ENCODE results near the gene TCAF1. TPM values are rescaled to one million over a fixed set of nuclear protein-coding genes. Genes with fewer than 3 reads are reported as not detected.
A peak's percentile ranks its signal among the peaks of the same experiment; 100 is the strongest.

Gene TCAF1
- total RNA-seq, 4 donors from 2014 or later = 8.6 to 38.6 (median 33.1) TPM

DNA sequence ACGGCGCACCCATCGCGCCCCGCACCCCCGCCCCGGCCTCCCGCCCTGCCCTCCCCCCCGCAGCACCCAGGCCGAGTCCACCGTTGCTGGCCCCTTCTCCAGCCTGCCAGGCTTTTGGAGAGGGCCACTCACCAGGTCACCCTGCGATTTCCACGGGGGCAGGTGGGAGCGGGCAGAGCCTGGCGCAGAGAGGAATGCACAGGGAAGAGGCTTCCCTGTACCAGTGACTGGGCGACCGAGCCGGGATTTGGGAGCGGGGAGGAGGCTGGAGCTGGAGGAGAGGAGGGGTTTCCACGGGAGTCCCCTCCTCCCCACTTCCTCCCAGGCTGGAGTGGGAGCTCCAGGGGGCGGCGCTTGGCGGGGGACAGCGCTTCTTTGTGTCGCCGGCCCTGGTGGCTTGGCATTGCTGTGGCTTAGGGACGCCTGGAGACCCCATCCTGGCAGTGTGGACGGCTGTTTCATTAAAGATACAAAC, 19.3 kb downstream of the TCAF1 start:
- peaks cover 0 to 9% (median 4%) of the 10 kb centered on the region in 4 donors for H3K4me1 ChIP-seq
- no peaks in the 10 kb centered on the region for H3K27me3 ChIP-seq
- DNase-seq = peak; percentile 40
- no peaks in the 10 kb centered on the region for H3K9me3 ChIP-seq
- in situ Hi-C loops (cut with MboI; ENCODE audit: low pct_ligation_motif_present in 1 of 4, low pct_unique_long_range_greater_than_20kb in 1 of 4, low sequenced_read_pairs in 3 of 4) = no loop called here
- intact Hi-C loops (cut with DNase I; ENCODE audit: low total_unique reads) = no loop called here
- TF ChIP-seq EP300 (IDR thresholded peaks at IDR 0.05; ENCODE audit: low read depth) = no peak
- TF ChIP-seq, protein P1, sequence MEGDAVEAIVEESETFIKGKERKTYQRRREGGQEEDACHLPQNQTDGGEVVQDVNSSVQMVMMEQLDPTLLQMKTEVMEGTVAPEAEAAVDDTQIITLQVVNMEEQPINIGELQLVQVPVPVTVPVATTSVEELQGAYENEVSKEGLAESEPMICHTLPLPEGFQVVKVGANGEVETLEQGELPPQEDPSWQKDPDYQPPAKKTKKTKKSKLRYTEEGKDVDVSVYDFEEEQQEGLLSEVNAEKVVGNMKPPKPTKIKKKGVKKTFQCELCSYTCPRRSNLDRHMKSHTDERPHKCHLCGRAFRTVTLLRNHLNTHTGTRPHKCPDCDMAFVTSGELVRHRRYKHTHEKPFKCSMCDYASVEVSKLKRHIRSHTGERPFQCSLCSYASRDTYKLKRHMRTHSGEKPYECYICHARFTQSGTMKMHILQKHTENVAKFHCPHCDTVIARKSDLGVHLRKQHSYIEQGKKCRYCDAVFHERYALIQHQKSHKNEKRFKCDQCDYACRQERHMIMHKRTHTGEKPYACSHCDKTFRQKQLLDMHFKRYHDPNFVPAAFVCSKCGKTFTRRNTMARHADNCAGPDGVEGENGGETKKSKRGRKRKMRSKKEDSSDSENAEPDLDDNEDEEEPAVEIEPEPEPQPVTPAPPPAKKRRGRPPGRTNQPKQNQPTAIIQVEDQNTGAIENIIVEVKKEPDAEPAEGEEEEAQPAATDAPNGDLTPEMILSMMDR (IDR thresholded peaks at IDR 0.05) = no peak
- no peak for TF ChIP-seq POLR2A (IDR thresholded peaks at IDR 0.05)
- TF ChIP-seq POLR2AphosphoS5 (IDR thresholded peaks at IDR 0.05) = no peak
- WGBS, 2 donors (ENCODE audit: low coverage in 1 of 2) = 19% methylated on average over 22 of the region's 28 CpGs; no CpG with 5 or more reads in 1 of the 2 donors
- H3K36me3 ChIP-seq = no peaks in the 10 kb centered on the region
- peak overlapping the region; percentile 56 to 89 (median 72) for H3K27ac ChIP-seq
- peak overlapping the region; percentile 30 to 49 (median 46) for H3K4me3 ChIP-seq

DNA sequence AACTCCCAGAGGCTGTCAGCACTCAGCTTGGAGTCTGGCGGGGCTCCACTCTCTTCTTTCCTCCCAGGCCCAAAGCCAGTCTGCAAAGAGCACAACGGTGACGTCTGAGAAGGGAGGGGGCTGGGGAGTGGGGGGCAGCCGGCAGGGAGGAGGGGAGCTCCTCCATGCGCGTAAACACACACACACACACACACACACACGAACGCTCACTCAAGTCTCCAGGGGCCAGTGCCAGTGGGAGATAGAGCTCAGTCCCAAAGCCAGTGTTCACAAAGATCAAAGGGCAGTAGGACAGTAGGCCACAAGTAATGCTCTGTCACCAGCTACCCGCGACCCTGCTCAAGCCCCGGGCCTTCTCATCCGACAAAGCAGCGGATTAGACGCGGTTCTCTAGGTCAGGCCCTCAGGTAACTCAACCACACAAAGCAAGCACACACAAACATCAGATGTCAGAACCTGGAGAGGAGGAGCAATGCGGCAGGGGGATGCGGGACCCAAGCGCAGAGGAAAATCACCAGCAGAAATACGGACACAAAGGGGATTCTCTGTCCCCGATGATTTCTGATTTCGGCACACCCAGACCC, 19.9 kb downstream of the TCAF1 start:
- Histone ChIP-seq H3K27ac (peak overlapping the region; percentile 56 to 89 (median 72)), H3K27me3 (no peaks in the 10 kb centered on the region), H3K4me3 (peak overlapping the region; percentile 30 to 49 (median 46)), H3K9me3 (no peaks in the 10 kb centered on the region), H3K36me3 (no peaks in the 10 kb centered on the region), H3K4me1 (peaks cover 0 to 9% (median 4%) of the 10 kb centered on the region in 4 donors)
- TF ChIP-seq, protein P1 (IDR thresholded peaks at IDR 0.05) = no peak
- in situ Hi-C loops (cut with MboI; ENCODE audit: low pct_ligation_motif_present in 1 of 4, low pct_unique_long_range_greater_than_20kb in 1 of 4, low sequenced_read_pairs in 3 of 4) (no loop called here), intact Hi-C loops (cut with DNase I; ENCODE audit: low total_unique reads) (no loop called here)
- DNase-seq = peak; percentile 45
- WGBS, 2 donors (ENCODE audit: low coverage in 1 of 2) = 45 to 46% methylated on average over 4 to 21 of the region's 21 CpGs

DNA sequence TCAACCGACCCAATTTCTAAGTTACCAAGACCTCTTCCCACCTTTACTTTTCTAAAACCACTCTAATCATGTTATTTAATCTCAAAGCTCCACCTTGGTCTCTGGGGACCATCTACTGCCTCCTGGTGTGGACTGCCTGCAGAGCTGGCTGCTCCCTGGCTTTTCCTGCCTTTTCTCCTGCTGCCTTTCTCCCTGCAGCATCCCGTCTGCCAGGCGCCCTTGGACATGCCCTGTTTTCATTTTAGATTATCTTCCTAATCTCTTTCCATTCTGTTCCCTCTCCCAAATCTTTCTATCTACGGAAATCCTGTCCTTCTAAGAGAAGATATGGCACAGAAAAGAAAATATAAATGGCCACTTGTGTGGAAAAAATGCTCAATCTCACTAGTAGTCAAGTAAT, 23.1 kb downstream of the TCAF1 start:
- Histone ChIP-seq H3K9me3 (no peaks in the 10 kb centered on the region), H3K4me3 (no peak overlapping the region), H3K36me3 (peaks cover 0 to 6% (median 0%) of the 10 kb centered on the region in 4 donors), H3K27me3 (no peaks in the 10 kb centered on the region), H3K4me1 (peaks cover 0 to 9% (median 3%) of the 10 kb centered on the region in 4 donors), H3K27ac (no peak overlapping the region)
- TF ChIP-seq, protein P1 (IDR thresholded peaks at IDR 0.05) = no peak
- TF ChIP-seq EP300 (IDR thresholded peaks at IDR 0.05; ENCODE audit: low read depth) = no peak
- TF ChIP-seq POLR2AphosphoS5 (IDR thresholded peaks at IDR 0.05) = no peak
- TF ChIP-seq POLR2A (IDR thresholded peaks at IDR 0.05) = no peak
- in situ Hi-C loops (cut with MboI; ENCODE audit: low pct_ligation_motif_present in 1 of 4, low pct_unique_long_range_greater_than_20kb in 1 of 4, low sequenced_read_pairs in 3 of 4) (no loop called here), intact Hi-C loops (cut with DNase I; ENCODE audit: low total_unique reads) (no loop called here)
- WGBS, 2 donors (ENCODE audit: low coverage in 1 of 2) = 68 to 81% methylated on average over 4 of the region's 4 CpGs
- no peak for DNase-seq

DNA sequence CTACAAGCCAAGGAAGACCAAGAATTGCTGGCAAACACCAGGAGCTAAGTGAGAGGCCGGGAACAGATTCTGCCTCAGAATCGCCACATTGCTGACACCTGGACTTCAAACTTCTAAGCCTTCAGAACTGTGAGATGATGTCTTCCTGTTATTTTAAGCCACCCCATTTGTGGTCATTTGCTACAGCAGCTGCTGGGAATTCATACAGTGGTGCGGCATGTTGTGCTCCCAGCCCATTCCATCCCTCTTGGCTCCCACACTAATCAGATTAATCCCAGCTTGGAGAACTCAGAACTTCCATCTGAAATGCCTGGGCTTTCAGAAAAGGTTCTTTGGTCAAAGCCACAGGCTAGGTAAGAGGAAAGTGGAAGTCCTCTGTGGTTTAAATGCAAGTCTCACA, 24.9 kb downstream of the TCAF1 start:
- intact Hi-C loops (cut with DNase I; ENCODE audit: low total_unique reads) = no loop called here
- Histone ChIP-seq H3K9me3 (no peaks in the 10 kb centered on the region), H3K4me1 (peaks cover 0 to 4% (median 0%) of the 10 kb centered on the region in 4 donors), H3K36me3 (peaks cover 0 to 6% (median 0%) of the 10 kb centered on the region in 4 donors), H3K27ac (no peak overlapping the region), H3K4me3 (no peak overlapping the region), H3K27me3 (no peaks in the 10 kb centered on the region)
- in situ Hi-C loops (cut with MboI; ENCODE audit: low pct_ligation_motif_present in 1 of 4, low pct_unique_long_range_greater_than_20kb in 1 of 4, low sequenced_read_pairs in 3 of 4) = no loop called here
- TF ChIP-seq POLR2AphosphoS5 (IDR thresholded peaks at IDR 0.05) (no peak), POLR2A (IDR thresholded peaks at IDR 0.05) (no peak), EP300 (IDR thresholded peaks at IDR 0.05; ENCODE audit: low read depth) (no peak)
- TF ChIP-seq, protein P1 (IDR thresholded peaks at IDR 0.05) = no peak
- DNase-seq = no peak
- WGBS, 2 donors (ENCODE audit: low coverage in 1 of 2) = 60 to 92% methylated on average over 1 to 3 of the region's 3 CpGs

Measured in transverse colon (tissue), 4 donors.